Dermis microvascular lymphatic vessel endothelial cell (primary cell): ENCODE results near the gene S1PR2. TPM values are rescaled to one million over a fixed set of nuclear protein-coding genes. Genes with fewer than 3 reads are reported as not detected.
"Not testable (repeated sequence)": the region's sequence is repeated elsewhere in the genome, so short reads cannot be mapped to it uniquely, and the experiment has no call there.

Experiments used
- DNase-seq, 2 donors: peaks; one replicate each; pipeline versions ENCODE4 v3.0.0 to v3.0.0-alpha.2; 2010; ENCODE audit warnings: low read depth in 2 of 2
- total RNA-seq: library from RNA; depleted of rRNA; stranded (reverse); fragments of >200 nt; gene quantifications from 2 replicates; pipeline ENCODE4 v1.2.1, GENCODE V29; 2014

Gene S1PR2
- total RNA-seq, 1 donor from 2014 or later = 0.39 TPM

DNA sequence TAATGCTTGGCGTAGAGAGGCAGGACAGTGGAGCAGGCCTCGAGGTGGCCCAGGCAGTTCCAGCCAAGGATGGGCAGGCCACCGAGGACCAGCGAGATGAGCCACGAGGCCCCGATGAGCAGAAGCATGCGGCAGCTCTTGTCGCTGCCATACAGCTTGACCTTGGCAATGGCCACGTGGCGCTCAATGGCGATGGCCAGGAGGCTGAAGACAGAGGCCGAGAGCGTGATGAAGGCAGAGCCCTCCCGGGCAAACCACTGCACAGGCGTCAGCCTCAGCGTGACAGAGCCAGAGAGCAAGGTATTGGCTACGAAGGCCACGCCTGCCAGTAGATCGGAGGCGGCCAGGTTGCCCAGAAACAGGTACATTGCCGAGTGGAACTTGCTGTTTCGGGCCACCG, 6.8 kb downstream of the S1PR2 start:
- no peak for DNase-seq

- DNase-seq = no peak
Observed at GRCh38 chr19:10223488-10224213, 7.5 kb downstream of the S1PR2 start.

DNA sequence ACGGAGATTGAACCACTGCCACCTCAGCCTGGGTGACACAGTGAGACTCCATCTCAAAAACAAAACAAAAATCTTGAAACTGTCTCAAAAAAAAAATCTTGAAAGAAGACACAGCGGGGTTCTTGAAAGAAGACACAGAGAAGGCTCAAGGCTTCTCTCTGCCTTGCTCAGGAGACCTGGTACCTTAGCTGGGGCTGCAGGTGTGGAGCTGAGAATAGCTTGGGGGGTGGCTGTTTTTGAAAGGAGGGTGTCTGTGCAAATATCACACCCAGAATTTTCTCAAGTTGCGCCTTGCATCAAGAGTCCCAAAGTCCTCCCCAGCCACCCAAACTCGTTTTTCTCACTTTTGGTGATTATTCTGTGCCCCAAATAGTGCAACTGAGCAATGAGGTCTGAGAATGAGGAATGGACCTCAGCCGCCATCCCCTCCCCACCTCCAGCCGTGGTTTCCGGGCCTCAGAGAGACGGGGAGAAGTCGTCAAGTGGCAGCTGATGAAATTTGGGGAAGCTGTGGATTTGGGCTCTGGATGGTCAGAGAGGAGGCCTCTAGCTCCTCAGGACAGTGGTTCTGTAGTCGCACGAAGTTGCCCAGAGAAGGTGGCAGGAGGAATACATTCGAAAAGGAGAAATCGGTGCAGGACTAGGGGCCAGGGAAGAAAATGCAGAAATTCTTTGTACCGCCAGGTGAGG, 8.8 kb downstream of the S1PR2 start:
- DNase-seq = no peak

GRCh38 chr19:10220695-10221094, 10.4 kb downstream of the S1PR2 start:
- DNase-seq = no peak

DNA sequence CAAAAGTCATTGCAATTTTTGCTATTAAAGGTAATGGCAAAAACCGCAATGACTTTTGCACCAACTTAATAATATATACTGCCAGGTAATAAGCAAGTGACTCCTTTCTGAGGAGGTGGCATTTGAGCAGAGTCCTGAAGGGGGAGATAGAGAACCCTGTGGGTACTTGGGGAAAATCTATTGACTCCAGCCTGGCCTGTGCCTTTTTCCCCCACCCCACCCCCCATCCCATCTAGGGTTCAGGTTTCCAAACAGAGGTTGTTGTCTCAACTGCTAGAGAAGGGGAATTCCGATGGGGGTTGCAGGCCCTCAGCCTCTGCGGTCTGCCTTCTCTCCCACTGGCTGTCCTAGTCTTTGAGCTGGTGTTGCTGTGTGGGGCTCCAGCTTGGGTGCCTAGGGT, 11.5 kb downstream of the S1PR2 start:
- DNase-seq = peak in 1 of 2 donors; percentile 27

DNA sequence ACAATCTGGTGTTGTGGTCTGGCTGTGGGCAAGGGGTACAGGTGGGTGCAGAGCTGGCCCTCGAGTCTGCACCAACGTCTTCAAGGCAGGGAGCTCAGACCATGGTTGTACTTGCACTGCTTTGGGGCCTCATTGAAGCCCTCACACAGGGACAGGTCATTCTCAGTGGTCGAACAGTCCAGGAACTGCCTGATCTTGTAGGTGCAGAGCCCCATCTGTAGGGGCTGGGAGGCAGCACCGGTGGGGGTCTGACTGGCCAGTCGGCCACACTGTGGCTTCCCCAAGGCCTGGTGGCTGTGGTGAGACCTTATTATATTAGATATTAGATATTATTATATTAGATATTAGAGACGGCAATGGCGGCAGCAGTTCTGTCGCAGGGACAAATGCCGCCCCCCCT, 14.0 kb downstream of the S1PR2 start:
- no peak for DNase-seq

GRCh38 chr19:10214784-10215183, 16.3 kb downstream of the S1PR2 start:
- no peak for DNase-seq

DNA sequence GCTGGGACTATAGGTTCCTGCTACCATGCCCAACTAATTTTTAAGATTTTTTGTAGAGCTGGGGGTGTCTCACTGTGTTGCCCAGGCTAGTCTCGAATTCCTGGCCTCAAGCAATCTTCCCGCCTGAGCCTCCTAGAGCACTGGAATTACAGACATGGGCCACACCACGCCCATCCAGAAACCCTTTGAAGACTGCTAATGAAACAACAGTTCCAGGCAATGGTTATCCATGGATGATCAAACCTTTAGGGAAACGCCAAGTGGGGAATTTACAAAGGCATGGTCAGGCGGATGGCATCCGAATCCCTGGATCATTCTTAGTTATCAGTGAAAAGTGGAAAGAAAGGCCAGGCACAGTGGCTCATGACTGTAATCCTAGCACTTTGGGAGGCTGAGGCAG, 19.4 kb downstream of the S1PR2 start:
- no peak for DNase-seq

- no peak for DNase-seq
Observed at GRCh38 chr19:10211061-10211460, 20.1 kb downstream of the S1PR2 start.

- peak in 1 of 2 donors; percentile 37 for DNase-seq
Observed at GRCh38 chr19:10209315-10209714, 21.8 kb downstream of the S1PR2 start.

GRCh38 chr19:10207026-10207425, 24.1 kb downstream of the S1PR2 start:
- no peak for DNase-seq

GRCh38 chr19:10206226-10206885, 24.8 kb downstream of the S1PR2 start:
- peak in 1 of 2 donors; percentile 33 for DNase-seq

- no peak for DNase-seq
Observed at GRCh38 chr19:10205636-10206035, 25.5 kb downstream of the S1PR2 start.

DNA sequence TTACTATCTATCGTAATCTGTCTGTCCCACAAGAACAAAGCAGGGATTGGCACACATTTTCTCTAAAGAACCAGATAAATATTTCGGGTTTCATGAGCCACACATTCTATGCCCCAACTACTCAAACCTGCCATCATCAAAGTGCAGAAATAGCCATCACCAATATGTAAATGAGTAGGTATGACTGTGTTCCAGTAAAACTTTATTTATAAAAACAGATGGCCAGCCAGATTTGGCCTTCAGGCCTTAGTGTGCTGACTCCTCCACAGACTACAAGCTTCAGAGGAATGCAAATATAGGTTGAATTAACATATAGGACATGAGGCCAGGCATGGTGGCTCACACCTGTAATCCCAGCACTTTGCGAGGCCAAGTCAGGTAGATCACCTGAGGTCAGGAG, 27.4 kb downstream of the S1PR2 start:
- no peak for DNase-seq

DNA sequence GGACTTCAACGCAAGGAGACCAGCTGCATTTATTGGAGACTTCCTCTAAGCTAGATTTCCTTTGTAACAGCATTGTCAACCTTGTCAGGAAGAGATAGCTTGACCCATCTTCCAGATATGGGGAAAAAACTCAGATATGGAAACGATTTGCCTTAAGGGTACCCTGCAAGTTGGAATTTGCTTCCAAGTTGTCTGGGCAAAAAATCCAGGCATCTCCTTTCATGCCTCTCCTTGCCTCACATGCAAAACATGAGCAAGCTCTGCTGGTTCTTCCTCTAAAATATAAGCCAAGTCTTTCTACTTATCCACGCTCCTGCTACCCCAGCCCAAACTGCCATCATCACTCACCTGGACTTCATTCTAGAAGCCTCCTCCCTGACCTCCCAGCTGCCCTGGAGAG, 30.0 kb downstream of the S1PR2 start:
- no peak for DNase-seq

DNA sequence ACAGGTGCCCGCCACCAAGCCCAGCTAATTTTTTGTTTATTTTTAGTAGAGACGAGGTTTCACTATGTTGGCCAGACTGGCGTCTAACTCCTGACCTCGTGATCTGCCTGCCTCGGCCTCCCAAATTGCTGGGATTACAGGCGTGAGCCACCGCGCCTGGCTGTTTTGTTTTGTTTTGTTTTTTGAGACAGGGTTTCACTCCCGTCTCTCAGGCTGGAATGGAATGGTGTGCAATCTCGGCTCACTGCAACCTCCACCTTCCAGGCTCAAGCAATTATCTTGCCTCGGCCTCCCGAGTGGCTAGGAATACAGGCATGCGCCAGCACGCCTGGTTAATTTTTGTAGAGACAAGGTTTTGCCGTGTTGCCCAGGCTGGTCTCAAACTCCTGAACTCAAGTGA, 31.0 kb downstream of the S1PR2 start:
- not testable (repeated sequence) for DNase-seq

DNA sequence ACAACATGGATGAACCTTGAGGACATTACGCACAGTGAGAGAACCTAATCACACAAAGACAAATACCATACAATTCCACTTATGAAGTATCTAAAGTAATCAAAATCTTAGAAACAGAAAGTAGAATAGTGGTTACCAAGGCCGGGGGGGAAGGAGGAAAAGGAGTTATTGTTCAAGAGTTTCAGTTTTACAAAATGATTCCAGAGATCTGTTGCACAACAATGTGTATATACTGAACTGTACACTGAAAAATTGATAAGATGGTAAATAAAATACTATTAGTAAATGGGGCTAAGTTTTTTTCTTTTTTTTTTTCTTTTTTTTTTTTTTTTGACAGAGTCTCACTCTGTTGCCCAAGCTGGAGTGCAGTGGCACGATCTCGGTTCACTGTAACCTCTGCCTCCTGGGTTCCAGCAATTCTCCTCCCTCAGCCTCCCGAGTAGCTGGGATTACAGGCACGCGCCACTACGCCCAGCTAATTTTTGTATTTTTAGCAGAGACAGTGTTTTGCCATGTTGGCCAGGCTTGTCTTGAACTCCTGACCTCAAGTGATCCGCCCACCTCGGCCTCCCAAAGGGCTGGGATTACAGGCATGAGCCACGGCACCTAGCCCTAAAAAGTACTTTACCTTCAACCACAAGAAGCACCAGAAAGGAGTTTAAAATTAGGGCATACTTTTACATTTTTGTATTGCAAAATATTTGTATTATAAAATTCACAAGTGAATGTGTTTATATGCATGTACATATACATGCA, 32.1 kb downstream of the S1PR2 start:
- not testable (repeated sequence) for DNase-seq

- no peak for DNase-seq
Observed at GRCh38 chr19:10195199-10195519, 36.0 kb downstream of the S1PR2 start.

DNA sequence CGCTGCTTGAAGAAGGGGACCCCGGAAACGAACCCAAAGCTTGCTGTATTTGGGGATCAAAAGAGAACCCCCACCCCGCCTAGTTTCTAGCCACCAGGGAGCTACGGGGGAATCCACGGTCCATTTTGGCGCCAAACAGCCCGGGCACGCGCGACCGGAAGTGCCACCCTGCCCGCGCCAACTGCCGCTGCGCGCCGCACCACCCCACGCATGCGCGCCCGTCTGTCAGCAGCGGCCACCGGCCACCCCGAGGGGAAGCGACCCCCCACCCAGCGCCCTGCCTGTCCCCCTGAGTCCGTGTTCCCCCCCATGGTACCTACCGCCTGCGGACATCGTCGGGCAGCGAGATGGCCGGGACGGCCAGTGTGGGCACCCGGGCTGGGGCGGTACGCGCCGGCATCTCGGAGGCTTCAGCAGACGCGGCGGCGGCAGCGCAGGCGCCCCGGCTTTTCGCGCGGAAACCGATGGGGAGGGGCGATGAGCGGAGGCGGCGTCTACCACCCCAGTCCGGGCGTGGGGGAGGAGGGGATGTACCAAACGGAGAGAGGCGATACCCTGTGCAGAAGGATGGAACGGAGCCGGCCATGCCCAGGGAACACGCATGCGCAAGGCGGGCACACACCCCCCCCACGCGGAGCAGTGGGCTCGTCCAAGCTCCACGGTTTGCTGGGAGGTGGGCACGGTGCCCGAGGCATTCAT, 36.5 kb downstream of the S1PR2 start, which contains the start of gene DNMT1:
Gene DNMT1, minus strand, starts transcription at position 454 of the 699 bp plus-strand sequence. Its CDS starts 54 bp downstream, at position 400.
- peak; percentile 93 to 97 for DNase-seq

- peak in 1 of 2 donors; percentile 28 for DNase-seq
Observed at GRCh38 chr19:10193790-10194499, 37.2 kb downstream of the S1PR2 start.

DNA sequence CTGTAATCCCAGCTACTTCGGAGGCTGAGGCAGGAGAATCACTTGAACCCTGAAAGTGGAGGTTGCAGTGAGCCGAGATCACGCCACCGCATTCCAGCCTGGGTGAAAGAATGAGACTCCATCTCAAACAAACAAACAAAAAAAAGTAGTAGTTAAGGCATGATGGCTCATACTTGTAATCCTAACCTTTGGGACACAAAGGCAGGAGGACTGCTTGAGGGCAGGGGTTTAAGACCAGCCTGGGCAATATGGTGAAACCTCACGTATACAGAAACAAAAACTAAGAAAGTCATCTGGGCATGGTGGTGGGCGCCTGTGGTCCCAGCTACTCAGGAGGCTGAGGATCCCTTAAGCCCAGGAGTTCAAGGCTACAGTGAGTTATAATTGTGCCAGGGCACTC, 38.2 kb downstream of the S1PR2 start:
- DNase-seq = no peak
